ENCODE data around the gene GPHN.
A peak's percentile ranks its signal among the peaks of the same experiment; 100 is the strongest.

Gene GPHN

DNA sequence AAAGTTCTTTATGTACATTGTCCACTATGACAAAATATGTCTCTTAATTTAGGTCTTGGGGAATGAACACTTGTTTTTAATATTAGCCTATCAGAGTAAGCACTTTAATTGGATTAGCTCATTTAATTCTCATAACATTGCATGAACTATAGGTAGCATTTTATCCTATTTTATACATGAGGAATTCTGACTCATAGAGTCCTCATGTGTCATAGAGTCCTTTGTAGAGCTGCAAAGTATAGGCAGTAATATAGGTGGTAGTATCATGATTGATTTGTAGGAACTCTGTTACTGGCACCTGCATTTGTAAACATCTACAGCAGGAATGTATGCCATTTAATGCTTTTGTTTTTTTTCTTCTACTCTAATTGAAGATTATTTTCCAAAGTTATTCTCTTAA lies 96.0 kb downstream of the GPHN start:
- no peak for DNase-seq

DNA sequence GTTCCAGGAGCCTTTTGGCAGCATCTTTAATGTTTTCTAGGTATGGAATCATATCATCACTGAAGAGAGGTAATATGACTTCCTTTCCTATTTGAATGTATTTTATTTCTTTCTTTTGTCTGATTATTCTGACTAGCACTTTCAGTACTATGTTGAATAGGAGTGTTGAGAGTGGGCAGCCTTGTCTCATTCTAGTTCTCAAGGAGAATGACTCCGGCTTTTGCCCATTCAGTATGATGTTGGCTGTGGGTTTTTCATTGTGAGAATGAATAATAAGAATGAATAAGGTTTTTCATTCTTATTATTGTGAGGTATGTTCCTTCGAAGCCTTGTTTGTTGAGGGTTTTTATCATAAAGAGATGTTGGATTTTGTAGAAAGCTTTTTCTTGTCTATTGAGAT lies 98.9 kb downstream of the GPHN start:
- no peak for DNase-seq

DNA sequence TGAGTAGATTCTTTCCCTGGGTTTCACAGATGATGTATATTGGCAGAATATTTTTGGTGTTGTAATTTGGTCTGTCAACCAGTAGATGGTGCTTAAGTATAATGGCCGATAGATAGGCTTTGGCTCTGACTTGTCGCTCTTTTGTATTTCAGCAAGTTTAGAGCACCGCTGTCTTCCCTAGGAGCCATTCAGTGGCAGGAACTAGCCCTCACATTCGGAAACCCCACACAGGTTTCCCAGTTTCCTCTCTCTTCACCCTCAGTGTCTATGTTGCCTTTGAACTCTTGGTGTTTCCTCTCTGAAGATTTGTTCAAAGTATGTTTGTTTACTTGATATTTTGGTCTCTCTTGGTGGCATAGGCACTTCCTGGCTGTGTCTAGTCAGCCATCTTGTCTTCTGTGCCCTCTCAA lies 102.2 kb downstream of the GPHN start:
- DNase-seq, result no peak

DNA sequence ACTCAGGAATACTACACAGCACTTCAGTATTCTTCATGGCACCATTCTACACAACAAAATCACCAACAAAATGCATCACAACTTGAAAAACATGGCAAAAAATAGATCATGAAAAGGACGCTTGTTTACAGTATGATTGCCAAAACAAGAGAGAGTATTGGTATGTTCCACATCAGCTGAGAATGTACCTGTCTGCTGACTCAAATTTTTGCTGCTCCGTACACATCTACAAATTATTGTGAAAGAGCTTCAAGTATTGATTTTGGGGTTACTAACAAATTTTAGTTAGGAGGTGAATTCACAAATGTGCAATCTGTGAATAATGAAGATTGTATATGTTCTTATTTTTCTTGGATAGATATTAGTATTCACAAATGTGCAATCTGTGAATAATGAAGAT lies 105.4 kb downstream of the GPHN start:
- DNase-seq, result no peak

DNA sequence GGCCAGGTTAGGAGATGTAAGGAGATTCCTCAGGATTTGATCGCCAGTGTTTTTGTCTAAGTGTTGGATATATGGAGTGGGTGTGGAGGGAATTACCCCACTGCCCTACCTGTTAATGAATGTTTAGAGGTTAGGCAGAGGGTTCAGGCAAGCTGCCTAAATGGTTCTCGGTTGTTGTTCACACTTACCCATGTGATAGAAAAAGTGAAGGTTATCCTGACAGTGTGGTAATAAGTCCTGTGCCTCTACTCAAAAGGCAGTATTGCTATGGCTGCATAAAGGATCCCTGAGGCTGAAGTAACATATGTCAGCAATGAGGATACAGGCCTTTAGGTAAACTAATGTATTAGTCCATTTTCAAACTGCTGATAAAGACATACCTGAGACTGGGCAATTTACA lies 112.0 kb downstream of the GPHN start:
- DNase-seq, result no peak

DNA sequence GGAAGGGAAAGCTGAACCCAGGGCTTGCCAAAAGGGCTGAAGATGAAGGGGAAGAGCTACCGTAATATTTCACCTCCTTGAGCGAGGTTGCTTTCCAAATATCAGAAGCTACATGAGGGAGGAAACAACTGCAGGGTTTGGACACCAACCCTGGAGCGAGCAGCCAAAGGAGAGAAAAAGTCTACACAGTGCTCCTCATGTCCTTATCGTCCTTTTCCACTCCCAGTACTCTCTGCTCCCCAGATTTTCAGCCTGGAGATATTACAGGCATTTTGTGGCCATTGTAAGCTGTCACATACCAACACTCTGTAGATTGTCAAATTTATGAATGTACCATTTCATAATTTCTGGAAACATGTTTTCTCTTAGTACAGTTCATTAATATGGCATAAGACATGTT lies 115.9 kb downstream of the GPHN start:
- no peak for DNase-seq

DNA sequence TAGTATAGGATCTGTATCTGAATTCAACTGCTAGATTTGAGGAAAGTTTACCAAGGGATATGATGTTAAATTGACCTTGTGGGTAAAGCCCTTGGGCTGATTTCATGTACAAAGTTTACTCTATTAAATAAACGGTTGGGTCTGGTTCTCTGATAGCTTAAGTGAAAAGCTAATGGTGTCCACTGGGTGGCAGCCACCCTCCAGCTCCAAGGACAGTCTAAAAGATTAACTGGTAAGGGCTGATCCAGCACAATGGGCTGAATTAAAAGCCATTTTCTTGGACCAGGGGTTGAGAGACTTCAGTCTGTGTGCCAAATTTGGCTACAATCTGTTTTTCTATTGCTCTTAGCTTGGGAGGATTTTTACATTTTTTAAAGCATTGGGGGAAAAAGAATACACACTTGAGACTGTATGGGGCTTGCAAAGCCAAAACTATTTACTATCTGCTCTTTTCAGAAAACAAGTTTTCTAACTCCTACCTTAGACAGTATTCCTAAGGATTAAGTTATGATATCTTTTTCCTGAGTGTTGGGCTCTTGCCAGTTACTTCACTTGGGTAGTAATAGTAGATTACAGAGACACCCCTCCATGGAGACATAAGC lies 116.5 kb downstream of the GPHN start:
- peak; percentile 46 to 54 for DNase-seq

DNA sequence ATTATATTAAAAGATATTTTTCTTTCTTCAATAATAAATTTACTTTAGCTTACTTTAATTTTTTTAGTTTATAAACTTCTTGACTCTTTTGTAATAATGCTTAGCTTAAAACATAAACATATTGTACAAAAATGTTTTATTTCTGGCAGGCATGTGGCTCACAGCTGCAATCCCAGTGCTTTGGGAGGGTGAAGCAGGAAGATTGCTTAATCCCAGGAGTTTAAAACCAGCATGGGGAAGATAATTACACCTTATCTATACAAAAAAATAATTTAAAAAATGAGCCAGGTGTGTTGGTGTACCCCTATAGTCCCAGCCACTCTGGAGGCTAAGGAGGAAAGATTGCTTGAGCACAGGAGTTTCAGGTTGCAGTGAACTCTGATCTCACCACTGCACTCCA lies 120.7 kb downstream of the GPHN start:
- no peak for DNase-seq

DNA sequence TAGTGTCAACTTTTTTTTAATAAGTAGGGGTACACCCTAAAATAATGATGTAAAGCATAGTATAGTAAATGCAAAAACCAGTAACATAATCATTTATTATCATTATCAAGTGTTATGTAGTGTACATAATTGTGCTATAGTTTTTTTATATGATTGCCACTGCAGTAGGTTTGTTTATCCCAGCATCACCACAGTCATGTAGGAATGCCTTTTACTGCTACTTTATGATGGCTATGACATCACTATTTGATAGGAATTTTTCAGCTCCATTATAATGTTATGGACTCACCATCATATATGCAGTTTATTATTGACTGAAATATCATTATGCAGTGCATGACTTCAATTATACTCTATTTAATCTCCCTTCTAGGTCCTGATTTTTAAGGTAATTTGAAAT lies 121.6 kb downstream of the GPHN start:
- DNase-seq, result no peak

DNA sequence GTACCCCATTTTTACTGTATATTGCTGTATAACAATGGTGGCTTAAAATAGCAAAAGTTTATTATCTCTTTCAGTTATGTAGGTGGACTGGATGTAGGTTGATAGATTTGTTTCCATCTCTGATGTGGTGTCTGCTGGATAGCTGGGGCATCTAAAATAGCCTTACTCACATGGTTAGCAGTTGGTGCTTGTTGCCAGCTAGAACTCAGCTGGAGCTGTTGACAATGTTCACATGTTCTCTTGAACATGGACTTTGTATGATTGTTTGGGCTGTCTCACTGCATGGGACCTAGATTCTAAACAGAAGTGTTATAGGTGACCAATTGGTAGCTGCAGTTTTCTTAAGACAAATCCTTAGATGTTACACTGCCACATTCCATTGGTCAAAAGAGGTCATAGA lies 126.9 kb downstream of the GPHN start:
- no peak for DNase-seq

DNA sequence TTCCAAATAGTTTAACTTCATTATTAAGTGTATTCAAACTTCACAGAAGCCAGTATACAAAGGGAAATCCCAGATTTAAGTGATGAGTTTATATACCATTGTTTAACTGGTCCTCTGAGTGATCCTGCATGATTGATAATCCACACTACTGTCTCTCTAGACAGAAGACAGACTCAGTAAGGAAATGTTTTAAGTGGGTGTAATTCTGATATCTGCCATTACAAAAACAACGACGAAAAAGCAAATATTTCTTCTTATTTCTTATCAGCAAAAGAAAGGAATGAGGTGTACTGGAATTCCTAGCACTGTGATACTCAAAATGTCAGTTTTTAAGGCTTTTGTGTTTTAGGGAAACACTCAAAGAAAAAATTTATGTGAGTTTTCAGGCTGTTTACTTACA lies 127.5 kb downstream of the GPHN start:
- DNase-seq, result no peak

DNA sequence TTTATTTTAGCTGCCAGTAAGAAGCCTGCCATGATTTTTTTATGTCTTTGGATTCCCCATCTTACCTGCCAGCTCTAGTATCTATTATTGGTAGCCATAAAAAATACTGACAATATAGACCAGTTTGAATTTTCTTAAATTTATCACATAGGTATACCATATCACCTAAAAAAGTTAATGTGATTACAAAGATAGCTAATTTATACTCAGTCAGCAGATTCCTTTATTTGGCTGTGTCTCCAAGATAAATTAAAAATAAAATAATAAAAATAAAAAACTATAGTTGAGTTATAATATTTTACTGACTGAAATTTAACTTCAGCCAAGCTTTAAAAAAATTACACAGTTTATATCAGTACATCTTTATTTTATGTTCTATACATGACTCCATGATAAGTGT lies 128.3 kb downstream of the GPHN start:
- DNase-seq, result no peak

DNA sequence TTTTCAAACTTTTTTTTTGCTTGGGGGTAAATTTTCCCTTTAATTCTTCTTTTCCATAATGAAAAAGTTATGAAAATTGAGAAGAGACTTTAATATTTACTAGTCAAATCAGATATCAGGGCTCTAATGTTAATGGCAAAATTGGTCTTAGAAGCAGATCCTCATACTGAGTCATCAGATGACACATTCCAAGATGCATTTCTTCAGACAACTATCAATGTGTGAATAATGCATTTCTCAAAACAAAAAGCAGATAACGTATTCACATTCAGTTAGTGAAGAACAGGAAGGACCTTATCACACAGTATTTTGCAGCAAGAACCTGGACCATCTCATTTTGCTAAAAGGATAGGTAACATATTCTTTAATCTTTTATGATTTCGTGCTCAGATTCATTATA lies 130.7 kb downstream of the GPHN start:
- DNase-seq, result no peak

DNA sequence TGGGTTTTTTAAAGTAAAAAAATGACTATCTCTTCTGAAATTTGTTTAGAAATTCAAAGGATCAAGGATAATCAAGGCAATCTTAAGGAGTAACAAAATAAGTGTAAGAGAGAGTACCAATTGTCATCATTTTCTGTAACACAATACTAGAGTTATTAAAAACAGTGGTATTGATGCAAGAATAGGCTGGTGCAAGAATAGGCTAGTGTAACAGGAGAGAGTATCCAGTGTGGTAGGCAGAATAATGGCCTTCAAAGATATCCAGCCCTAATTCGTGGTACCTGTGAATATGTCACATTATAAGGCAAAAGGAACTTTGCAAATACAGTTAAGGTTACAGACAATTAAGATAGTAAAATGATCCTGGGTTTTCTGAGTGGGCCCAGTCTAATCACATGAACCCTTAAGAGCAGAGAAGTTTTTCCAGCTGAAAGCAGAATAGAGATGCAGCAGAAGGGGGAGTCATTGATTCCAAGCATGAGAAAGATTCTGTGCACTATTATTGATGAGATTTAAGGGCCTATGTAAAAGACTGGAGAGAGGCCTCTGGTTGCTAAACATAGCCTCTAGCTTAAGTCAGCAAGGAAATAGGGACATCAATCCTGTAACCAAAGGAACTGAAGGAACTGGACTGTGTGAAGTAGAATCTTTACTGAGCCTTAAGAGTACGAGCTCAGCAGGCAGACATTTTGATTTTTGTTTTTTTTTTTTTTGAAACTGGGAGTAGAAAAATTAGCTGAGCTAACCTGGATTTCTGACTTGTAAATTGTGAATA lies 134.1 kb downstream of the GPHN start:
- DNase-seq, result no peak

DNA sequence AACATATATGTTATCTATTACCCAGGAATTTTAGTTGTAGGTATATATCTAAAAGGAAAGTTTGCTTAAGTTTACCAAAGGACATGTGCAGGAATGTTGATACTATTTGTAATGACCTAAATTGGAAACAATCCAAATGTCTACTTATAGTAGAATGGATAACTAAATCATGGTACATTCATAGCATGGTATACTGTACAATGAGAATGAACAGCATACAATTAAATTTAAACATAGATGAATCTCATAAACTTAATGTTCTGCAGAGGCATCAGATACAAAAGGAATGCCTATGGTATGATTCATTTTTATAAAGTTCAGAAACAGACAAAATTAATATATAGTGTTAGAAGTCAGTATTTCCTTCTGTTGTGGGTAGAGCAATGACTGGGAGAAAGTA lies 135.4 kb downstream of the GPHN start:
- DNase-seq, result no peak

DNA sequence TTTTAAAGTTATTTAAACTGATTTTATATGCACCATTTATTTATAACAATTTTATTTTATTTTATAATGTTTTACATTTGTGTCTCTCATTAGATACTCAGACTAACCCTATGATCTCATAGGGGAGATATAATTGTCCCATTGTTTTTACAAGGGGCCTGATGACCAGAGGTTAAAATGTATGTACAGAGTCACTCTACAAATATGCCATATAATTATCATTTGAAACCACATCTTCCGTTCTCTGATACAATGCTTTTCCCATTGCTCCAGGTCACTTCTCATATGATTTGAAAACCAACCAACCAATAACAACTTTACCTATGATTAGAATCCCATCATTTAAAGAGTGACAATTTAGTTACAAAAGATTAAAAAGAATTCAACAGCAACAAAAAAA lies 137.8 kb downstream of the GPHN start:
- DNase-seq, result no peak

DNA sequence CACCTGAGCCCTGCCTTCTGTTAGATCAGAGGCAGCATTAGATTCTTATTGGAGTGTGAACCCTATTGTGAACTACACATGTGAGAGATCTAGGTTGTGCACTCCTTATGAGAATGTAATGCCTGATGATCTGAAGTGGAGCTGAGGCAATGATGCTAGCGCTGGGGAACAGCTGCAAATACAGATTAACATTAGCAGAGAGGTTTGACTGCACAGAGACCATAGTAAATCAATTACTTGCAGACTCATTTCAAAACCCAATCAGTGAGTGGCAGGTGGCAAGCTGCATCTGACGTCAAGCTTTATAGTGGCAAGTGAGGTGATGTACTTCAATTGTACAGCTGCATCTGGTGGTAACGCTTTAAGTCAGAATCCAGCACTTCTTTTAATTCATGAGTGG lies 141.6 kb downstream of the GPHN start:
- peak in 1 of 2 experiments; percentile 15 for DNase-seq

DNA sequence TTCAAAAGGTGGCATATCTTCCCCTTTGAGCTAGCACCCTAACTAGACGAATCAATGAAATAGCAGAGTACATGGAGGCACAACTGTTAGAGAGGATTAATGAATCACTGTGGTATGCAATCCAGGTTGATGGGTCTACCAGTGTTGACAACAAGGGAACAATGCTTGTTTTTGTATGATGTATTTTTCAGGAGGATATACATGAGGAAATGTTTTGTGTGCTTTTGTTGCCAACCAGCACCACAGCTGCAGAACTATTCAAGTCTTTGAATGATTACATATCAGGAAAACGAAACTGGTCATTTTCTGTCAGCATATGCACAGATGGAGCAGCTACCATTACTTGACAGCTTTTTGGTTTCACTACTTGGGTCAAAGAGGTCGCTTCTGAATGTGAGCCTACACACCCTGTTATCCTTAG lies 142.6 kb downstream of the GPHN start:
- no peak for DNase-seq

DNA sequence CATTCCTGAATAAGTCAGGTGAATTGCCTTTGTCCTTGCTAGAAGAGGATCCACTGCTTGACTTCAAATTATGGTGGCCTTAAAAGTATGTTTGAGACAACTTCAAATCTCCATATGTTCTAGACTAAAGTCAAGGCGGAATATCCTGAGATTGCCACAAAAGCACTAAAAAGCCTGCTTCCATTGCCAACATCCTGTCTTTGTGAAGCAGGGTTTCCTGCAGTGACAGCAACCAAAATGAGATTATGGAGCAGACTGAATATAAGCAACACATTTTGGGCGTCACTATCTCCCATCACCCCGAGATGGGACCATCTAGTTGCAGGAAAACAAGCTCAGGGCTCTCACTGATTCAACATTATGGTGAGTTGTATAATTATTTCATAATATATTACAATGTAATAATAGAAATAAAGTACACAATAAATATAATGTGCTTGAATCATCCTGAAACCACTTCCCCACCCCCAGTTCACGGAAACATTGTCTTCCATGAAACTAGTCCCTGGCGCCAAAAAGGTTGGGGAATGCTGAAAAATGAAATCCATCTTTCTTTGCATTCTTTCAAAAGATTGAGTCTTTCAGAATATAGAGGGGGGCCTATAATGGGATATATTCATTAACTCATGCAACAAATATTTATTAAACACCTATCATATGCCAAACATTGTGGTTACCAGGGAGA lies 143.7 kb downstream of the GPHN start:
- no peak for DNase-seq

DNA sequence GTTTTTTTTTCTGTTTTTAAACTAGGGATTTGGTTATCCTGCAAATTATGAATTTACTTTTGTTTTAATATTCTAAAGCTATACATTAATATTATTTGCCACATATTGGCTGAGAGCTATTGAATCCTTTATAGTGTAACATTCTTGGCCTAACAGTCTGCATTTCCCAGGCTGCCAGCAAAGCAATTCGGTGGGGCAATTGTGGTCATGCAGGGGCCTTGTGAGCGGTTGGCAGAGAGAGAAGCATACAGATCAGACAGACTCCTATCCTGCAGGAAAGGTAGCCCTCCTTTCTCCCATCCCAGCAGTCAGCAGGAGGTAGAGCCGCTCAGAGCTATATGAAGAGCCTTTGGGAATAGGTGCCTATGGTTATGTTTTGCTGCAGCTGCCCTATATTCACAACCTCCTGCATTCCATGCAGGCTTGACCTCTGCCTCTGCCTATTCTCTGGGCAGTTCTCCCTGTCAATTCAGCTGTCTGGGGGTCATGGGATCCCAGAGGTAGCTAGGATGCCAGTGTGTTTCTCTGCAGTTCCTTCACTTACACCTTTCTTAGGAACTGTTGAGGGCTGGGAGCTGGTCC lies 144.7 kb downstream of the GPHN start:
- no peak for DNase-seq

DNA sequence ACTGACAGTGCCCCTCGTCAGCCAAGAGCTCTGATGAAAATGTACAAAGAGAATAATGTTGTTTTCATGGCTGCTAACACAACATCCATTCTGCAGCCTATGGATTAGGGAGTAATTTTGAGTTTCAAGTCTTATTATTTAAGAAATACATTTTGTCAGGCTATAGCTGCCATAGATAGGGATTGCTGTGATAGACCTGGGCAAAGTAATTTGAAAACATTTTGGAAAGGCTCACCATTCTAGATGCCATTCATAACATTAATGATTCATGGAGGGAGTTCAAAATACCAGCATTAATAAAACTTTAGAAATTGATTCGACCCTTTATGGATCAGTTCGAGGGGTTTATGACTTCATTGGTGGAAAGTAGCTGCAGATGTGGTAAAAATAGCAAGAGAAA lies 149.8 kb downstream of the GPHN start:
- no peak for DNase-seq

DNA sequence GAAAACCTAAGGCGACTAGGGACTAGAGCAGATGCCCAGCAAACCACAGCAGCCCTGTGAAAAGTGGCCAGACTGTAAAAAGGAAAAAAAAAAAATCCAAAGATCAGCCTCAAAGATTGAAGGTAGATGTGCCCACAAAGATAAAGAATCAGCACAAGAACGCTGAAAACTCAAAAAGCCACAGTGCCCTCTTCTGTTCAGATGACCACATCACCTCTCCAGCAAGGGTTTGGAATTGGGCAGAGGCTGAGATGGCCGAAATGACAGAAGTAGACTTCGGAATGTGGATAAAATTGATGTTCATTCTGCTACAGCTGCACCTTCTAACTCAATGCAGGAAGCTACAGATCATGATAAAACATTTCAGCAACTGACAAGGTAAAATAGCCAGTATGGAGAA lies 154.4 kb downstream of the GPHN start:
- no peak for DNase-seq

DNA sequence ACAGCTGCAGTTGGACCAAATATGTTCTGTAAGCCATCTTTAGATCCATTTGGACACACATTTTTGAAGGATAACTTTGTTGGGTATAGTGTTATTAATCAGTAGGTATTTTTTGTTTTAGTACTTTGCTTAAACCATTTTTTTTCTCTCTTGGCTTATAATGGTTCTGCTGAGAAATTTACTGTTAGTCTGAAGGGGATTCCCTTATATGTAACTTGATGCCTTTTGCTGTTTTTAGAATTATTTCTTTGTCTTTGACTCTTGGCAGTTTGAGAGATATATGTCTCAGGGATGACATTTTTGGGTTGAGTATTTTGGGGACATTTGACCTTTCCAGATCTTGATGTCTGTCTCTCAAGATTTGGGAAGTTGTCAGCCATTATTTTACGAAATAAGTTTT lies 169.8 kb downstream of the GPHN start:
- DNase-seq, result no peak

DNA sequence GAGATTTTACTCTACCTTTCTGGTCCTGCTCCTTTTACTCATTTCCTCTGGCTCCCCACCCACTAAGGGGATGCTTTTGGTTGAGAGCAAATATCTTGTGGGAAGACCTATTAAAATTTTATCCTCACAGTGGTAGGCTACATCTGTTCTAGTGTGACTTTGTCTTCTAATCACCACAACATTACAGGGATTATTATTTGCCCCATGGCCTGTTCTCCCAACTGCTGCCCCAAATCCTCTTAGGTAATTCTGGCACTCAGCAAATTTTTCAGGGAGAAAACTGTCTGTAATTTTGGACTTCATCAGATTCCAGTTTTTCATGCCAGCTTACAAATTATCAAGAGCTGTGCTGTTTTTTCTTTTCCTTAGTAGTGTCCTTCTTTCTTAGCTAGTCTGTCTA lies 172.3 kb downstream of the GPHN start:
- DNase-seq, result no peak

All from activated CD4-positive, alpha-beta T cell treated with anti-CD3 and anti-CD28 coated beads, Interleukin-2, amount 50 U/mL, for 48 hours (primary cell).